ENCODE results near the gene ABCA6. TPM values are rescaled to one million over a fixed set of nuclear protein-coding genes. Genes with fewer than 3 reads are reported as not detected.

ABCA6 gene
- total RNA-seq, 1 donor from 2014 or later: not detected

DNA sequence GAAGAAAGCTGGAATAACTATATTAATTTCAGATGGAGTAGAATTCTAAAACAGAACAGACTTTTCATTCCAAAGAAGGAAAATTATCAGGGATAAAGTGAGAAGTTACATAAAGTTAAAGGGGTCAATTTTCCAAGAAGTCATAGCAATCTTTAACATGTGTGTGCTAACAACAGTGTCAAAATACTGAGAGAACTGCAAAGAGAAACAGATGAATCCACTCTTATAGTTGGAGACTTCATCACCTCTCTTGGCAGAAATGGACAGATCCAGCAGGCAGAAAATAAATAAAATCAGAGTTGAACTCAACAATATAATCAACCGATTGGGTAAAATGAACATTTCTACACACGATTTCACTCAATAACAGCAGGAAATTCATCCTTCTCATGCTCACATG is 86.4 kb downstream of the ABCA6 start:
- intact Hi-C loops (cut with micrococcal nuclease): no loop called here

DNA sequence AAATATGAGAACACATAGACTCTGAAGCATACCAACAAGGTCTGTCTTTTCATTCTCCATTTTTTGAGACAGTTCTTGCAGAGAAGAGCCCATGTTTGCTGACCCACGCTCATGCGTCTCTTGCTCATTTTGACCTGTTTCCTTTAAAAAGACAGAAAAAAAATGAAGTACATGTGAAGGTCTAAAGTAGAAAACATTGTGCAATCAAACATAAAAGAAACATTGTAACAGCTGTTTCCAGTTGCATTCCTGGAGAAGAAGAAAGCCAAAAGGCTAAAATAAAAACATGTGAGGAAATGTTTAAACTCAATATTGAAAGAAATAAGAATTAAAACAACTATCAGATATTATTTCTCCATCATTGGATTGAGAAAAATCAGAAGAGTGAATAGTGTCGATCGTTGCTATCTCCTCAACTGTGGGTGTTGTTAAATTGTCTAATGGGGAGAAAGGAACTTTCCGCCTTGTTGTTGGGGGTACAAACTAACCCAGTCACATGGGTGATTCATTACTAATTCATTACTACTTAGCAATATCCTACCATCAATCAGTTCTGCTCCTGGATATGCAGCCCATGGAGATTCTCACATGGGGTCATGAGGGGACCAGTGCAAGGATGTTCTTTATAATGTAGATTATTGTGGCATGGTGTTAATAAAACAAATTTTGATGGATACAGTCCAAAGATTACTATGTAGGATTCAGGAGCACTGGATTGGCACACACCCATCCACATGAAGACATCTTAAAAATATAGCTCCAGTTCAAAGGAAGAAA is 90.5 kb downstream of the ABCA6 start:
- intact Hi-C loops (cut with micrococcal nuclease): no loop called here

DNA sequence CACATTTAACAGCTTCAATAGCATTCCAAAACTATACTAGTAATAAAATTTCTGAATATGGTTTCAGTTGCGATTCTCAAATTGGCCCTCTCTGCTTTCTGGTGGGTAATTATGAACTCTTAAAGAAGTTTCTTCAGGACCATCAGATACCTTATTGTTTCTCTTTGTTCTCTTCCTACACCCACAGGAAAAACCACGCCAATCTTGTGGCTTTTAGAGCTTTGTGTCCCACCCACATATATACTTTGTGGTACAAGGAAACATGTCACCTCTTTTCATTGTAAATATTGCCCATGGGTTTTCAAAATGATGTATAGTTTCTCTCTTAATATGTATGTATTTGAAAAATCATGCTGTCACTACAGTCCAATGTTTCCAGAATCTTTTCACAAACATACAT is 93.1 kb downstream of the ABCA6 start:
- intact Hi-C loops (cut with micrococcal nuclease): no loop called here

DNA sequence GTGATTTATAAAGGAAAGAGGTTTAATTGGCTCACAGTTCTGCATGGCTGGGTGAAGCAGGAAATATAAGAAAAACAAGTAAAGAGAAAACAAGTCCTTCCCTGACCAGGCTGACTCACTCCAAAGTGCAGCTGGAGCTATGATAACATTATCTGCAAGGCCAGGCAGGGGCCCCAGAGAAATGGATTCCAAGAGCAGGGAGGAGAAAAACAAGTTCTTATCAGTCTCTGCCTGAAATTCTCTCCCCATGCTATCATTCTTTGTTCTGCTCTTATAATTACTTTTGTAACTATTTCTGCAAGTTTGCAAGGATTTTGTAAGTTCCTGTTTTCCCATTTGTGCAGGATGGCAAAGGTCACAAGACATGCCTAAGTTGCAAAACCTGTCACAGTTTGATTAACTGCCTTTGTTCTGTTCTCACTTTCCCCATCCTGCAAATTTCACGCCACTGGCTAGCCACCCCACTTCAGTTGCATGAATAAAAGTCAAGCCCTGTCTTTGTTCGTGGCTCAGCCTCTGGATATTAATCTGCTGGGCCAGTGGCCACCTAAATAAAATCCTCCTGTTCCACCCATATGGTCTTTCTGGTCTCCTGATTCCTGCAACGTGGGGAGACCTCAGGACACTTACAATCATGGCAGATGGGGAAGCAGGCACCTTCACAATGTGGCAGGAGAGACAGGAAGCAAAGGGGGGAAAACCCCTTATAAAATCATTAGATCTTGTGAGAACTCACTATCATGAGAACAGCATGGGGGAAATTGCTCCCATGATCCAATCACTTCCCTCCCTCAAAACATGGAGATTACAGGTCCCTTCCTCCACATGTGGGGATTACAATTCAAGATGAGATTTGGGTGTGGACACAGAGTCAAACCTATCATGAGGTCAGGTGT is 94.1 kb downstream of the ABCA6 start:
- intact Hi-C loops (cut with micrococcal nuclease): no loop called here

DNA sequence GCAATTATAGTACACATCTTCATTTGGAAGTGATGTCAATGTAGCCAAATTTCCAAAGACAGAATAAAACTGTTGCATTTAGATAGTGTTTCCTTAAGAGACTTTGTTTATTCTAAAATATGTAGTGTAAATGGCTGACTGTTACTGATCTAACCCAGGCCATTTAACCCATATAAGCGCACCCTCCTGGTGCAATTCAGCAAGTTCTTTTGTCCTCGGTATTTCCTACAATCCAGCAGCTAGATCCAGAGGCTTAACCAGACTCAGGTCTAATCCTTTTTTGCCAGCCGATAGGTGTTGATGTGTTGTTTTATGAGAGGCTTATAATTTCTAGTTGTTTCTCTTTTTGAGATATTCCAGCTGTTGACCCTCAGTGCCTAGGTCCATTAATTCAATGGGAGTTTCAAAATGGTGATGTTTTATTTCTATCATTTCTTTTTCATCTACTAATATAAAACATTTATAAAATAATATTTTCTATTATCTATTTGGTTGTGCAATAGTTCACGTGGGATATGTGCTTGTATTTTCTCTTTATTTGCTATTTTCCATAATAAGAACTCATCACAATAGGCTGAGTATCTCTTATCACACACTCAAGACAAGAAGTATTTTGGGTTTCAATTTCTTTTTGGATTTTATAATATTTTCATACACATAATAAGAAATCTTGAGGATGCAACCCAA is 95.4 kb downstream of the ABCA6 start:
- intact Hi-C loops (cut with micrococcal nuclease): no loop called here

DNA sequence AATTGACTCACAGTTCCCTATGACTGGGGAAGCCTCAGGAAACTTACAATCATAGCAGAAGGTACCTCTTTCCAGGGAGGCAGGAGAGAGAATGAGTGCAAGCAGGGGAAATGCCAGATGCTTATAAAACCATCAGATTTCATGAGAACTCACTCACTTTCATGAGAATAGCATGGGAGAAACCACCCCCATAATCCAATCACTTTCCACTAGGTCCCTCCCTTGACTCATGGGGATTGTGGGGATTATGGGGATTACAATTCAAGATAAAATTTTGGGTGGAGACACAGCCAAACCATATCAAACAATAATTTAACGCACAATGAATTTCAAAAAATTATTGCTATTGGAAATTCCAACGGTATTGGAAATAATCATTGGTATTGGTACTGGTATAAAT is 96.0 kb downstream of the ABCA6 start:
- intact Hi-C loops (cut with micrococcal nuclease): no loop called here

DNA sequence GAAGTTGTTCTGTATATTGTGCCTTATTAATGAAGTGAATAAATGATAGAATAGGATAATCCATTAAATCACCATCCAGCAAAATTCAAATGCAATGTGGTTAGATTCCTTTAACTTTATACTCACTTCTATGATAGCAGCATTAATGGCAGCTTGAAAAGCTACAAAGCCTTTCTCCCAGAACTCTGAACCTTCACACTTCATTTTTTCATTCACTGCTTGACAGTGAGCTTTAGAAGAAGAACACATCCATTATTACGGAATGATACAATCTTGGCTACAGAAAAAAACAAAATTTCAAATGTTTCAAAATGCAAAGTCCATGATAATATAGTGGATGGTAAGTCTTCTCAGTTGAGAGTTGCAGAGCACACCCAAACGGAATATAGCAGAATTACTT is 97.3 kb downstream of the ABCA6 start:
- intact Hi-C loops (cut with micrococcal nuclease): no loop called here

DNA sequence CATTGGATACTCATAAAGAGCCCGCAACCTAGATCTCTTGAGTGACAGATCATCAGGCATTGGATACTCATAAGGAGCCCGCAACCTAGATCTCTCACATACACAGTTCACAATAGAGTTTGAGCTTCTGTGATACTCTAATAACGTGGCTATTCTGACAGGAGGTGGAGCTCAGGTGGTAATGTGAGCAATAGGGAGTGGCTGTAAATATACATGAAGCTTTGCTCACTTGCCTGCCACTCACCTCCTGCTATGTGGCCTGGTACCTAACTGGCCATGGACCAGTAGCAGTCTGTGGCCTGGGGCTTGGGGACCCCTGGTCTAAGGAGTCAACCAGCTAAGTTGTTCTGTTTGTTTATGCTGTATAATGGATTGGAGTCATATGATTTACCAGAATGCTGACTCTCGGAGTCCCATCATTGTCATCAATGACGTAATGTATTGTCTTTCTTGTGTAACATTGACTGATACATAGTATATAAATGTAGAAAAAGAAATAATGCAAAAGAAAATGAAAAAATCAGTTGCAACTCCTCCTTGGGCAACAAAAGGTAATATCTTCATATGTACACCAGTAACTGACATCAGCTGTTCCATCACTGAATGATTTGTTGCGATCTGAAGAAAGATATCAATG is 98.5 kb downstream of the ABCA6 start:
- intact Hi-C loops (cut with micrococcal nuclease): no loop called here

DNA sequence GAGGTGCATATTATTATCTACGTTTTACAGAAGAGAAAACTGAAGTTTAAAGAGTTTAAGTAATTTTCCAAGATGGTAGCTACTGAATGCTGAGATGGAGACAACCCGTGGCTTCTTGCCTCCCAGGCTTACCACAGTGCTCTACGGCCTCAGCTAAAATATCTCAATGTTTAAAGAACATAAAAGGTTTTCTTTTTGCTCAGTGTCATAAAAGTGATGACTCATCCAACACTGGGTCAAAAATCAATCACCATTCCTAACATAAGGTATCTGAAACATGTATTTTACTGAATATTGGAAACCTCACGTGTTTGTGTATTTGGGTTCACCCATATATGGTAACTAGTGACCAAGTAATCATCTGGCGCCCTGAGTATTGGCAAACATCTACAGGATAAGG is 99.4 kb downstream of the ABCA6 start:
- intact Hi-C loops (cut with micrococcal nuclease): no loop called here

DNA sequence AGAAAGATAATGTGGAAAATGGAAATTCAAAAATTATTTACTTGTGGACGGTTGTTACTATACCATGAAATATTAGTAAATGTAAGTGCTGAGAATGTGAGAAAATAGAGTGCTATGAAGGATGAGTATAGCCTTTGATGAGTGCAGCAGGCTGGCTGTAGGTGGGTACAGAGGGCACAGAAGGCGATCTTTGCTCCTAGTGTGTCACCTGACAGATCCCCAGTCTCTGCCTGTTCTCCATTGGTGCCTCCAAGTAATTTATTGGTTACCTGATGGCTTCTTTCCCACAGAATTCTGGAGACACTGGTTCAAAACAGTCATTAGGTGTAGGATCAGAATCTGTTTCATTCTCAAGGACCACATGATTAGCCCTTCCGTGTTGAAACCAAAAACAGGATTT is 109.9 kb downstream of the ABCA6 start:
- intact Hi-C loops (cut with micrococcal nuclease): no loop called here

DNA sequence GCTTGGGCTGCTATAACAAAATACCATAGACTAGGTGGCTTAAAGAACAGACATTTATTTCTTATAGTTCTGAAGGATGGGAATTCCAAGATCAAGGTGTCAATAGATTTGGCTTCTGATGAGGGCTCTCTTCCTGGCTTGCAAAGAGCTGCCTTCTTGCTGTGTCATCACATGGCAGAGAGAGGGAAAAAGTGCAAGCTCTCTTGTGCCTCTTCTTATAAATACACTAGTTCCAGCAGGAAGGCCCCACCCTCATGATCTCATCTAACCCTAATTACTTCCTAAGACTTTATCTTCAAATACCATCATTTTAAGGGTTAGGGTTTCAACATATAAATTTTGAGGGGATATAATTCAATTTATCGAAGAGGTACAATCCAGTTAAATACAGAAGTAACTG is 111.5 kb downstream of the ABCA6 start:
- intact Hi-C loops (cut with micrococcal nuclease): no loop called here

Other genes starting within 250 kb of the ABCA6 start
- gene ABCA8, start 186.5 kb downstream of the ABCA6 start, total RNA-seq: not detected in 2 replicates
- gene ABCA9, start 81.0 kb downstream of the ABCA6 start, total RNA-seq: 0.27 and 0.57 TPM in 2 replicates
- 0.64 TPM in 2 replicates for gene ABCA10, start 86.9 kb upstream of the ABCA6 start, total RNA-seq
- 12.9 and 14.5 TPM in 2 replicates for gene ABCA5, start 185.2 kb upstream of the ABCA6 start, total RNA-seq

All from T-helper 2 cell treated with Interferon-gamma antibody and Interleukin-4, amounts not matched to agents 100 ng/mL and 5 ng/mL, for 36 hours (primary cell).